NCI-H446 (cell line): ENCODE results near the gene ENTPD7.
A peak's percentile ranks its signal among the peaks of the same experiment; 100 is the strongest.
"Not testable (repeated sequence)": the region's sequence is repeated elsewhere in the genome, so short reads cannot be mapped to it uniquely, and the experiment has no call there.

Experiments used
- DNase-seq, 2 experiments: peaks; one replicate each; lab custom pipeline; 2025; lab: John Stamatoyannopoulos, UW

Gene ENTPD7

GRCh38 chr10:99689461-99689860 is 30.2 kb downstream of the ENTPD7 start:
- no peak for DNase-seq

GRCh38 chr10:99693933-99694583 is 34.7 kb downstream of the ENTPD7 start:
- no peak for DNase-seq

GRCh38 chr10:99695761-99696160 is 36.5 kb downstream of the ENTPD7 start:
- no peak for DNase-seq

- DNase-seq: no peak
Measured at GRCh38 chr10:99698504-99699080, 39.3 kb downstream of the ENTPD7 start.

- no peak for DNase-seq
Measured at GRCh38 chr10:99700649-99701048, 41.3 kb downstream of the ENTPD7 start.

GRCh38 chr10:99708428-99709012 is 49.2 kb downstream of the ENTPD7 start:
- DNase-seq: no peak

- no peak for DNase-seq
Measured at GRCh38 chr10:99709480-99710229, 50.3 kb downstream of the ENTPD7 start.

GRCh38 chr10:99711129-99711719 is 51.9 kb downstream of the ENTPD7 start:
- peak; percentile 0 to 3 for DNase-seq

GRCh38 chr10:99714446-99714845 is 55.1 kb downstream of the ENTPD7 start:
- no peak for DNase-seq

GRCh38 chr10:99720387-99720786 is 61.1 kb downstream of the ENTPD7 start:
- no peak for DNase-seq

- no peak for DNase-seq
Measured at GRCh38 chr10:99730026-99730425, 70.7 kb downstream of the ENTPD7 start.

GRCh38 chr10:99731306-99732032 is 72.2 kb downstream of the ENTPD7 start:
- DNase-seq: no peak

- DNase-seq: peak; percentile 67 to 92
Measured at GRCh38 chr10:99732033-99732842, 72.9 kb downstream of the ENTPD7 start, which contains the start of the genes COX15 and CUTC. TSS of gene COX15 (minus strand) at chr10:99732127. CDS start at chr10:99732049, 78 bp downstream. TSS of gene CUTC (plus strand) at chr10:99732234. CDS start at chr10:99732349, 115 bp downstream.

- DNase-seq: no peak
Measured at GRCh38 chr10:99733366-99733765, 74.1 kb downstream of the ENTPD7 start.

GRCh38 chr10:99734111-99734510 is 74.8 kb downstream of the ENTPD7 start:
- DNase-seq: not testable (repeated sequence)

GRCh38 chr10:99740260-99740659 is 81.0 kb downstream of the ENTPD7 start:
- no peak for DNase-seq

GRCh38 chr10:99740933-99741559 is 81.7 kb downstream of the ENTPD7 start:
- no peak for DNase-seq

- no peak for DNase-seq
Measured at GRCh38 chr10:99742254-99742653, 82.9 kb downstream of the ENTPD7 start.

- no peak for DNase-seq
Measured at GRCh38 chr10:99742701-99743100, 83.4 kb downstream of the ENTPD7 start.

GRCh38 chr10:99743841-99744240 is 84.5 kb downstream of the ENTPD7 start:
- no peak for DNase-seq
